ENCODE data around the gene NPAS3.

- no peak for TF ChIP-seq CTCF (IDR thresholded peaks at IDR 0.05)
- no peak for TF ChIP-seq POLR2A (IDR thresholded peaks at IDR 0.05)
Observed at GRCh38 chr14:32980178-32980901, 41.7 kb downstream of the NPAS3 start.
